ENCODE measurements around the gene FIZ1. TPM values are rescaled to one million over a fixed set of nuclear protein-coding genes. Genes with fewer than 3 reads are reported as not detected.
A peak's percentile ranks its signal among the peaks of the same experiment; 100 is the strongest.

The FIZ1 gene
- total RNA-seq, 1 donor from 2014 or later: 21.2 TPM

- DNase-seq (no peak), ATAC-seq (ENCODE audit: low read depth) (no peak)
- H3K36me3 Mint-ChIP-seq (ENCODE audit: low read depth): peaks cover 32% of the 10 kb centered on the region
- TF ChIP-seq CTCF (IDR thresholded peaks at IDR 0.05): no peak
- POLR2A ChIA-PET: interaction anchor here (1.4 kb wide), 1 partner anchor 37 kb away, joined by 4 read pairs; the partner anchor contains the start of gene ZNF580
- intact Hi-C loops (cut with micrococcal nuclease): loop anchor here (10.0 kb wide), 1 partner anchor 348 kb away; the partner anchor contains the start of gene PPP6R1
- CTCF ChIA-PET: no interaction called here
- no peaks in the 10 kb centered on the region for H3K27me3 Mint-ChIP-seq
- peaks cover 44% of the 10 kb centered on the region for H3K4me1 Mint-ChIP-seq
- no peak overlapping the region for H3K4me3 Mint-ChIP-seq
- peak overlapping the region; percentile 53 for H3K27ac Mint-ChIP-seq
- no peaks in the 10 kb centered on the region for H3K9me3 Mint-ChIP-seq
Measured at GRCh38 chr19:55603115-55603514, 3.8 kb upstream of the FIZ1 start.

GRCh38 chr19:55602104-55603001 lies 3.0 kb upstream of the FIZ1 start:
- CTCF ChIA-PET: no interaction called here
- Mint-ChIP-seq H3K36me3 (ENCODE audit: low read depth) (peaks cover 29% of the 10 kb centered on the region), H3K9me3 (no peaks in the 10 kb centered on the region), H3K4me3 (no peak overlapping the region), H3K27me3 (no peaks in the 10 kb centered on the region), H3K27ac (peak overlapping the region; percentile 79), H3K4me1 (peaks cover 37% of the 10 kb centered on the region)
- no peak for ATAC-seq (ENCODE audit: low read depth)
- intact Hi-C loops (cut with micrococcal nuclease): loop anchor here (10.0 kb wide), 1 partner anchor 348 kb away; the partner anchor contains the start of gene PPP6R1
- DNase-seq: no peak
- POLR2A ChIA-PET: interaction anchor here (0.7 kb wide), 1 partner anchor 9 kb away, joined by 4 read pairs; no protein-coding TSS in a partner anchor
- TF ChIP-seq CTCF (IDR thresholded peaks at IDR 0.05): no peak

DNA sequence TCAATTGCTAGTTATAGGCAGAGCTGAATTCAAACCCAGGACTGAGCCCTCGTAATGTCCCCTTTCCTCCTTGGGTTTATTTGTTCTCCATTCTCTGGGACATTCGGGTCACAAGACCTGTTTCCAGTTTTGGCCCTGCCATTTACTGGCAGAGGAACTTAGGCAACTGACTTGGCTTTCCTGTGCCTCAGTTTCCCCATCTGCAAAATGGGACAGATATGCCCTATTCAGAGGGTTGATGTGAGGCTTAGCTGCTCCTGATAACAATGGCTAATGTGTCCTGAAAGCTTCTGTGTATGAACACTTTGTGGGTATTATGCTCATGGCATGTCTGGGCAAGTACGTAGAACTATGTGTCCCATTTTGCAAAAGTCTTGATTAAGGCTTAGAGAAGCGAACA lies 1.8 kb upstream of the FIZ1 start:
- peak overlapping the region; percentile 75 for H3K4me3 Mint-ChIP-seq
- ATAC-seq (ENCODE audit: low read depth): no peak
- no peaks in the 10 kb centered on the region for H3K9me3 Mint-ChIP-seq
- H3K27me3 Mint-ChIP-seq: no peaks in the 10 kb centered on the region
- DNase-seq: no peak
- CTCF ChIA-PET: no interaction called here
- intact Hi-C loops (cut with micrococcal nuclease): loop anchor here (10.0 kb wide), 1 partner anchor 346 kb away; the partner anchor contains the start of gene PPP6R1
- POLR2A ChIA-PET: interaction anchor here (0.5 to 4.5 kb wide), 3 partner anchors 15 to 792 kb away, joined by 3 to 45 read pairs (median 42); partner anchors contain the start of gene U2AF2
- peak overlapping the region; percentile 79 for H3K27ac Mint-ChIP-seq
- TF ChIP-seq CTCF (IDR thresholded peaks at IDR 0.05): no peak
- peaks cover 29% of the 10 kb centered on the region for H3K36me3 Mint-ChIP-seq (ENCODE audit: low read depth)
- peaks cover 26% of the 10 kb centered on the region for H3K4me1 Mint-ChIP-seq

DNA sequence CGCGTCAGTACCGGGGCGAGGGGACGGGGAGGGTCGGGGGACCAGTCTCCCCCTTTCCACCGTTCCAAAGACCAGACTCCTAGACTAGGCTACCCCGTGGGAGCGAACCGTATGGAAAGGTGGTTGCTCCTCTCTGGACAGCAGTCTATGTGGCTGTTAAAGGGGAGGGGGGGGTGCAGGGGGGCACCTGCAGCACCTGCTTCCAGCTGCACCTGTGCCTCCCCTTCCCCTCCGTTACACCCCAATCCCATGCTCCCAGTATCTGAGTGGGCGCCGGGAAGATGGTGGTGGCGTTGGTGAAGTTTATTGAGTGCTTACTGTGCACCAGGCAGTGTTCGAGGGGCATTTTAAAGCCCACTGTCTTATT lies 1.3 kb upstream of the FIZ1 start:
- no peak for TF ChIP-seq CTCF (IDR thresholded peaks at IDR 0.05)
- ChIA-PET CTCF (no interaction called here), POLR2A (interaction anchor here (0.5 to 4.5 kb wide), 8 partner anchors 15 to 792 kb away, joined by 3 to 45 read pairs (median 20); partner anchors contain the start of genes CCDC106, U2AF2 and ZNF628)
- Mint-ChIP-seq H3K27ac (peak overlapping the region; percentile 79), H3K36me3 (ENCODE audit: low read depth) (peaks cover 30% of the 10 kb centered on the region), H3K4me1 (peaks cover 23% of the 10 kb centered on the region), H3K9me3 (peaks cover 2% of the 10 kb centered on the region), H3K27me3 (no peaks in the 10 kb centered on the region), H3K4me3 (peak overlapping the region; percentile 75)
- no peak for ATAC-seq (ENCODE audit: low read depth)
- DNase-seq: no peak
- intact Hi-C loops (cut with micrococcal nuclease): loop anchor here (10.0 kb wide), 1 partner anchor 346 kb away; the partner anchor contains the start of gene PPP6R1

Data from activated B cell treated with CpG ODN at 0.5 μM for 24 hours (primary cell).